Measurements from ENCODE around the gene NUDT13.
A peak's percentile ranks its signal among the peaks of the same experiment; 100 is the strongest.
"Not testable (repeated sequence)": the region's sequence is repeated elsewhere in the genome, so short reads cannot be mapped to it uniquely, and the experiment has no call there.

The NUDT13 gene

DNA sequence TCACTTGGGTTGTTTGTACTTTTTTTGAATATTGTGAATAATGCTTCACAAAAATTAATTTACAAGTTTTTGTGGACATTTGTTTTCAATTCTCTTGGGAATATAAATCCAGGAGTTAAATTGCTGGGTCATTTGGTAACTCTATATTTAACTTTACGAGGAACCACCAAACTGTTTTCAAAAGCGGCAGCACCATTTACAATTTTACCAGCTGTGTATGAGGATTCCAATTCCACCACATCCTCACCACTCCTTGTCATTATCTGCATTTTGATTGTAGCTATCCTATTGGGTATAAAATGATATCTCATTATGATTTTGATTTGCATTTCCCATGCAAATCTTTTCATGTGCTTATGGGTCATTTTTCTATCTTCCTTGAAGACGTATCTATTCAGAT, 4.0 kb upstream of the NUDT13 start:
- no peak for DNase-seq

DNA sequence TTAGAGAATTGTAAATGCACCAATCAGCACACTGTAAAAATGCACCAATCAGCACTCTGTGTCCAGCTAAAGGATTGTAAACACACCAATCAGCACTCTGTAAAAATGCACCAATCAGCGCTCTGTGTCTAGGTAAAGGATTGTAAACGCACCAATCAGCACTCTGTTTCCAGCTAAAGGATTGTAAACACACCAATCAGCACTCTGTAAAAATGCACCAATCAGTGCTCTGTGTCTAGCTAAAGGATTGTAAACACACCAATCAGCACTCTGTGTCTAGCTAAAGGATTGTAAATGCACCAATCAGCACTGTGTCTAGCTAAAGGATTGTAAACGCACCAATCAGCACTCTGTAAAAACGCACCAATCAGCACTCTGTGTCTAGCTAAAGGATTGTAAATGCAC, 1.0 kb upstream of the NUDT13 start:
- not testable (repeated sequence) for DNase-seq

DNA sequence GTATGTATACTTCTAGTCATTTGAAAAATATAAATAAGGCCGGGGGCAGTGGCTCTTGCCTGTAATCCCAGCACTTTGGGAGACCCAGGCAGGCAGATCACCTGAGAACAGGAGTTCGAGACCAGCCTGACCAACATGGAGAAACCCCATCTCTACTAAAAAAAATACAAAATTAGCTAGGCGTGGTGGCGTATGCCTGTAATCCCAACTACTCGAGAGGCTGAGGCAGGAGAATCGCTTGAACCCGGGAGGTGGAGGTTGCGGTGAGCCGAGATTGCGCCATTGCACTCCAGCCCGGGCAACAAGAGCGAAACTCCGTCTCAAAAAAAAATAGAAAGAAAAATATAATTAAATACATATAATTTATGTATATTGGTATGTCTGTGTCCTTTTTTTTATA, 1.8 kb downstream of the NUDT13 start:
- DNase-seq: not testable (repeated sequence)

GRCh38 chr10:73113551-73113950, 3.3 kb downstream of the NUDT13 start:
- peak; percentile 43 for DNase-seq

- DNase-seq: no peak
Measured at GRCh38 chr10:73116017-73116416, 5.8 kb downstream of the NUDT13 start.

GRCh38 chr10:73117976-73118743, 7.9 kb downstream of the NUDT13 start:
- peak; percentile 4 for DNase-seq

DNA sequence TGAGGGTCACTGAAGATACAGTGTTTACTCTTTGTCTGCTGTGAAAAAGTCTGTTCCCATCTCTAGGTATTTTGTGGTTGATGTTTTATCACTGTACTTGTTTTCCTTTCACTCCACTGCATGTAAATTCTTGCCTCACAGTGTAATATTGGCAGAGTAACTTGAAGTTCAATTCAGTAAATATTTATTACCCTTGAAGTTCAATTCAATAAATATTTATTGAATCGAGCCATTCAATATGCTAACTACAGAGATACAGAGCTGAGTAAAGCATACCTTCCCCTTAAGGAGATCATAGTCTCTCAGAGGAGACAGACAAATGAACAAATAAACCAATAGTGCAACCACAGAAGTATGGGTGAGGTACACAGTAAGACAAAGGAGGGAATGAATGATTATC, 9.2 kb downstream of the NUDT13 start:
- DNase-seq: no peak

DNA sequence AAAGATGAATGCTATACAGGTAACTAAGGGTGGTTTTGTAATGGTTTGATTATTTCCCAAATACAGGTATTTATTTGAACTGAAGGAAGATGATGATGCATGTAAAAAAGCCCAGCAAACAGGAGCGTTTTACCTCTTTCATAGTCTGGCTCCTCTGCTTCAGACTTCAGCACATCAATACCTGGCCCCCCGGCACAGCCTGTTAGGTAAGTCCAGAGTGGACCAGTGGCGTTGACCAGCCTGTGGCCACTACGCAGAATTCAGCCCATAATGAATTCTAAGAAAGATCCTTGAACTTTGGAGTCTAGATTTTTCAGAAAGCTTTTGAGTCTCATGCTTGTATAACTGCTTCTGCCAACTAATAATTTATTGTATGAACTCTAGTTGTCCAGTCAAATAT, 9.7 kb downstream of the NUDT13 start:
- no peak for DNase-seq

- no peak for DNase-seq
Measured at GRCh38 chr10:73126343-73126742, 16.1 kb downstream of the NUDT13 start.

GRCh38 chr10:73131301-73131700, 21.0 kb downstream of the NUDT13 start:
- no peak for DNase-seq

DNA sequence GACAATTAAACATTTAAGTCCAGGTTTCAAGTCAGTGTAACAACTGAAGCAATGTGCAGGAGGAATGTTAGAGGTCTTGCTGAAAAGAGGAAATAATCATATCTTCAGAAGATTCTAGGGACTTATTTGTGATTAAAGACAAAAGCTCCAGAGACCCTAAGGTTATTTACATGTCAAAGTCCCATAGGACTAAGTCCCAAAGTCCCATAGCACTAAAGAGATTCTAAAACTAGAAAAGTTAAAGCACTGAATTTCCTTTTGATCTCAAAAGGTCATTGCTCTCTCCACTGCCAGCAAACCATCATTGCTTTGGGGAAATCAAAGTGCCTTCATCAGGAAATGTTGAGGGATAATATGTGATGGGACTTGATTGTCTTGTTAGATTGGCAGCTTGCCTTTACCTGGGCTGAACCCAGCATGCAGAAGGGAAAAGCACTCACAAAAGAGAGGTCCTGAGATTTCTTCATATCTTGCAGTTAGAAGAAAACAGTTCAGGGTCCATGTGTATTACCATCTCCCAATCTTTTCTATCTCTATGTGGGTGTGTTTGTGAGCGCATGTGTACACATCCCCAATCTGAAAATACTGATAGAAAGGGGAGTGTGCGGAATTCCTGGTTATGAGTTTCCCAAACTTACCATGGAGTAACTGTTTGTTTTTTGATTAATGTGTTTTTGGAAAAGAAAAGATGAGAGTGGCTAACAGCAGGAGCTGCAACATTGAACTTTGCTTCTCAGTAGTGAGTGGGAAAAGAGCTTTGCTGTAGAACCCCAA, 21.8 kb downstream of the NUDT13 start:
- no peak for DNase-seq

DNA sequence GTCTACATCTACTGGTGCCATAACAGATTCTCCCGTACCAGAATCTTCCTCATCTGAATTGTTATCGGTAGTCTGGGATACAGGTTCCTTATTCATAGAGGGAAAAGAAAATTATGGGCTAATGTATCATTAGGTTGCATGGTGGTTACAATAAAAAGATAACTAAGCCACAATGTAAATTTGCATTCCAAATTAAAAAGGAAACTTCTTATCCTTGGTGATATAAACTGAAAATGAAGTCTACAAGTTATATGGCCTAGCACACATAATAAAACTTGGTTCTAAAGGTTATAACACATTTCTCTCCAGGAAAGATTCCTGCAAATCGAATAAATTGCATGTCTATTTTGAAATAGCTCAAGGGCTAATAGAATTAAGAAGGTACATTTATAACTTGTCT, 24.5 kb downstream of the NUDT13 start:
- DNase-seq: no peak

DNA sequence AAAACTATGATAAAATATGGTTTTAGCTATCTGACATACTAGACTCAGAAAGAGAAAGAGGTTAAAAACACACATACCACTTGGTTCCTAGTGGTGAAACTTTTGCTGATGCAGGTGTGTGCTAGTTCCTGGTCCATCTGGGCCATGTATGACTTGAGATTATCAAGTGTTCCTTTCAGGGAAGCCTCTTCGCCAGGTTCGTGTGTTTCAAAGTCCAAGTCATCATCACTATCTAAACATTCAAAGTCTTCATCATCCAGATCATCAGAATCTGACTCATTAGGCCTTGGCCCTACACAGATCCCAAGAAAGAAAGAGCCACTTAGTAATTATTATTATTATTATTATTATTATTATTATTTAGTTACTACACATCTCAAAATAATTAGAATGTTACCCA, 26.4 kb downstream of the NUDT13 start:
- no peak for DNase-seq

GRCh38 chr10:73139251-73139650, 29.0 kb downstream of the NUDT13 start:
- DNase-seq: no peak

DNA sequence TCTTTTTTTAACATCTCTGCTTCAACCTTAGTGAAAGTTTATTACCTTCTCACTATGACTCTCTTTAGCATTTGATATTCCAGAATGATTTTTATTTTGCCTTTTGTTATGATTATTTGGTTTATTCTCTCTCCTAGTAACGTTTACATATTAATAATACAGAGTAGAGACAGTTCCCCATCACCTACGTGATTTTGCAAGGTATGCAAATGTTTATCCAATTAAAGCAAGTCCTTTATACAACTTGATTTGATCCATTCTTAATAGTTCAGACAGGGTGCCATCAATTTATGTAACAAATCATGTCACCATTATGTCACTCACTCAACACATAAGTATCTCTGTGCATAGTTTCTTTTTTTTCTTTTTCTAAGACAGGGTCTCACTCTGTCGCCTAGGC, 31.3 kb downstream of the NUDT13 start:
- DNase-seq: no peak

GRCh38 chr10:73150633-73151413, 40.6 kb downstream of the NUDT13 start:
- not testable (repeated sequence) for DNase-seq

DNA sequence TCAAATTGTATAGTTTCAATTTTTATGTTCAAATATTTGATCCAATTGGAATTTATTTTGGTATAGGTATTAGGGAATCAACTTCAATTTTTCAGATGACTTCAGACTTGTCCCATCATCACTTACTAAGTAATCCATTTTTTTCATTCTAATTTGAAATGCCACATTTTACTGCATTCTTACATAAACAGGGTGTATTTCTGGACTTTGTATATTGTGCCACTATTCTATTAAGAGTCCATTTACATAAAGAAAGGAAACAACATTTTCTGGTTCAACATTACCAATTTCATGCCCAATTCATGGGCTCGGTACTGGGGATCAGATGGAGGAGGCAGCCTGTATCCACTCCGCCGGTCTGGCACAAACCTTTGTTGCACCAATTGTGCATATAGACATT, 41.8 kb downstream of the NUDT13 start:
- no peak for DNase-seq

- no peak for DNase-seq
Measured at GRCh38 chr10:73156054-73156453, 45.8 kb downstream of the NUDT13 start.

GRCh38 chr10:73159038-73159648, 48.9 kb downstream of the NUDT13 start:
- DNase-seq: peak; percentile 55

GRCh38 chr10:73161079-73161478, 50.8 kb downstream of the NUDT13 start:
- DNase-seq: no peak

DNA sequence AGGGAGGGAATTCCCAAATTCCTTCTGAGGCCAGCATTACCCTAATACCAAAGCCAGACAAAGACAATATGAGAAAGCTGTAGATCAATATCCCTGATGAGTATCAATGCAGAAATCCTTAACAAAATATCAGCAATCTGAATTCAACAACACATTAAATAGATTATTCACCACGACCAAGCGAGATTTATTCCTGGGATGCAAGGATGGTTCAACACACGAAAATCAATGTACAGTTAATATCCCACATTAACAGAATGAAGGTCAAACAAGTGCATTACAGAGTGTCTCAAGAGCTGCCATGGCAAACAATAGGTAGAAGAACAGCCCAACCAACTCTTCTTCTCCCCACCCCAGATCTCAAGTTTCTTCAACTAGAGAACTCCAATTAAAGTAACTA, 51.4 kb downstream of the NUDT13 start:
- no peak for DNase-seq

DNA sequence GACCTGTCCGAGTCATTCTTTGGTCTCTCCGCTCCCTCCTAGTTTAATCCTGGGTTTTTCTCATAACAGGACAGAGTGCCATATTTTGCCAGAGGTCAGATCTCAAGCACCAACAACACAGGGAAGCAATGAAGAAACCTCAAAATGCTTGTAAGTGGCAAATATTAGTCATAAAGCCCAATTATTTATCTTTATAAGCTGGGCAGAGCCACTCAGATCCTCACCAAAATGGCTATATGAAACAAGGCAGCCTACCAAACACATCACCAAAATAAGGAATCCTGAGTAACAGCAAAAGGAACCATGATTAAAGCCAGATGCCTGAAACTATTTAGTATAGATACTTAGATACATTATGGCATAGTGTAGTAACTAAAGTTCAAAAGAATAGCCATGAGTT, 52.8 kb downstream of the NUDT13 start:
- DNase-seq: no peak

GRCh38 chr10:73166972-73167371, 56.7 kb downstream of the NUDT13 start:
- DNase-seq: no peak

Data from inflammatory macrophage treated with lipopolysaccharide for 4 hours (primary cell).